GM23248 (cell line): Measurements from ENCODE around the gene NPS. TPM values are rescaled to one million over a fixed set of nuclear protein-coding genes. Genes with fewer than 3 reads are reported as not detected.

ENCODE experiments used
- DNase-seq: peaks from one replicate; pipeline ENCODE4 v3.0.0-alpha.2; 2015
- H2AFZ ChIP-seq: fragments of 200-600 bp; sonication (generic); 2 replicates; pipeline ENCODE4 v1.6.1; 2016; ENCODE audit warnings: antibody characterized with exemption
- H3F3A ChIP-seq: fragments of 200-600 bp; sonication (generic); 2 replicates; pipeline ENCODE4 v1.6.1; 2016; ENCODE audit warnings: mild to moderate bottlenecking, antibody characterized with exemption, mixed run types; ENCODE audit not compliant: insufficient read depth
- H3K27ac ChIP-seq: fragments of 200-600 bp; sonication (generic); 2 replicates; pipeline ENCODE4 v1.5.1; 2016; ENCODE audit warnings: mild to moderate bottlenecking
- H3K27me3 ChIP-seq: fragments of 200-600 bp; sonication (generic); replicated peaks from 2 replicates; pipeline ENCODE4 v1.6.1; 2016; ENCODE audit warnings: mild to moderate bottlenecking; ENCODE audit not compliant: insufficient read depth
- H3K36me3 ChIP-seq: fragments of 200-600 bp; sonication (generic); 2 replicates; pipeline ENCODE4 v1.6.1; 2016; ENCODE audit warnings: low read depth, mild to moderate bottlenecking
- H3K4me1 ChIP-seq: fragments of 200-600 bp; sonication (generic); 2 replicates; pipeline ENCODE4 v1.6.1; 2016; ENCODE audit warnings: mild to moderate bottlenecking; ENCODE audit not compliant: insufficient read depth
- H3K4me2 ChIP-seq: fragments of 200-600 bp; sonication (generic); one replicate; pipeline ENCODE4 v1.6.1; 2016; ENCODE audit warnings: mild to moderate bottlenecking; ENCODE audit not compliant: unreplicated experiment
- H3K4me3 ChIP-seq: fragments of 200-600 bp; sonication (generic); 2 replicates; pipeline ENCODE4 v1.5.1; 2016; ENCODE audit warnings: mild to moderate bottlenecking
- H3K79me2 ChIP-seq: fragments of 200-600 bp; sonication (generic); 2 replicates; pipeline ENCODE4 v1.6.1; 2016; ENCODE audit warnings: mild to moderate bottlenecking; ENCODE audit not compliant: insufficient read depth
- H3K9ac ChIP-seq: fragments of 200-600 bp; sonication (generic); 2 replicates; pipeline ENCODE4 v1.6.1; 2016; ENCODE audit warnings: mild to moderate bottlenecking
- H3K9me2 ChIP-seq: fragments of 200-600 bp; sonication (generic); 2 replicates; pipeline ENCODE4 v1.6.1; 2016; ENCODE audit warnings: mixed run types, mild to moderate bottlenecking, moderate library complexity; ENCODE audit not compliant: insufficient read depth
- H3K9me3 ChIP-seq: fragments of 200-600 bp; sonication (generic); one replicate; pipeline ENCODE4 v1.6.1; 2017; ENCODE audit warnings: low read depth
- H4K20me1 ChIP-seq: fragments of 200-600 bp; sonication (generic); 2 replicates; pipeline ENCODE4 v1.6.0; 2016; ENCODE audit not compliant: insufficient read depth
- EZH2 ChIP-seq: fragments of 200-600 bp; sonication (generic); IDR thresholded peaks from 2 replicates; pipeline ENCODE4 v1.6.1; 2018; ENCODE audit warnings: antibody characterized with exemption, mild to moderate bottlenecking; ENCODE audit not compliant: insufficient read depth, poor library complexity, severe bottlenecking
- EZH2phosphoT487 ChIP-seq: fragments of 200-600 bp; sonication (generic); IDR thresholded peaks from 2 replicates; pipeline ENCODE4 v1.6.1; 2018; ENCODE audit warnings: antibody characterized with exemption, moderate library complexity, mild to moderate bottlenecking, low read depth; ENCODE audit not compliant: insufficient read depth
- whole genome bisulfite sequencing, 2 experiments: methylation state at CpG; one replicate each; pipeline ENCODE4 v1.1.6; 2015 to 2017; ENCODE audit warnings: low lambda C conversion rate in 2 of 2, low coverage in 1 of 2; ENCODE audit errors: missing lambda C conversion rate in 2 of 2; 5-methylcytosine and 5-hydroxymethylcytosine counted together
- in situ Hi-C: fragments of 300-500 bp; cut with MboI; formaldehyde crosslinking; loops from 2 replicates; pipeline ENCODE4 v1.15.0; 2020
- polyA plus RNA-seq: library from polyadenylated mRNA; unstranded; fragments of >200 nt; fragmentation: Nextera tagmentation; extraction: Ambion mirVana; gene quantifications from 2 replicates; pipeline ENCODE4 v1.2.1, GENCODE V29; 2016
- total RNA-seq: library from RNA; depleted of rRNA; stranded (reverse); fragments of >200 nt; shearing (Covaris generic); gene quantifications from 2 replicates; pipeline ENCODE4 v1.2.3, GENCODE V29; 2014

NPS gene
- total and polyA plus RNA-seq, 2 experiments from 2014 or later, result not detected

DNA sequence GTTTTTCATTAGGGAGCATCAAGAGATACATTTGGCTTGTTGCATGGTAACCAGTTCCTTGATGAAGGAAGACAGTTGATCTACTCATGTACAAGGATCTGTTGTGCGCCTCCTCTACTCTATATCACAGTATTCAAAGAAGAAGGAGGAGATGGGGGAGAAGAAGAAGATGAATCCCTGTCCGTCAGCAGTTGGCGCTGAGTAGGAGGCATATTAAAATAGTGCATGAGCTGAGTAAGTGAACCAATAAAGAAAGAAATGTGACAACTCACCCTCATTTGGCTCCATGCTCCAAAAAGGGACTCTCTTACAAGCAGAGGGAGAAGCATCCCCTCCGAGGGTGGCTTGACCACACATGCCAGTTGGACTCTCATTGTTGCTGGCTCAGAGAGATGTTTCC is 20.1 kb downstream of the NPS start:
- H3K4me2 ChIP-seq, result no peak overlapping the region
- no peaks in the 10 kb centered on the region for H3K4me1 ChIP-seq
- H3K9me3 ChIP-seq, result no peaks in the 10 kb centered on the region
- H3K4me3 ChIP-seq, result no peak overlapping the region
- no peak overlapping the region for H3K27ac ChIP-seq
- H3K36me3 ChIP-seq, result no peaks in the 10 kb centered on the region
- 0 out of 2 replicates have a peak, but pooled peaks cover 12% of the 10 kb centered on the region for H3K27me3 ChIP-seq
- no peak for DNase-seq
- no peaks in the 10 kb centered on the region for H3K79me2 ChIP-seq
- H2AFZ ChIP-seq, result no peak overlapping the region
- no peak overlapping the region for H3K9ac ChIP-seq
- in situ Hi-C loops, result no loop called here
- 45 to 61% methylated on average over 4 of the region's 4 CpGs for WGBS, 2 experiments
- TF ChIP-seq EZH2phosphoT487 (no peak), EZH2 (no peak)
- no peaks in the 10 kb centered on the region for H3F3A ChIP-seq
- H4K20me1 ChIP-seq, result no peaks in the 10 kb centered on the region
- H3K9me2 ChIP-seq, result no peaks in the 10 kb centered on the region

DNA sequence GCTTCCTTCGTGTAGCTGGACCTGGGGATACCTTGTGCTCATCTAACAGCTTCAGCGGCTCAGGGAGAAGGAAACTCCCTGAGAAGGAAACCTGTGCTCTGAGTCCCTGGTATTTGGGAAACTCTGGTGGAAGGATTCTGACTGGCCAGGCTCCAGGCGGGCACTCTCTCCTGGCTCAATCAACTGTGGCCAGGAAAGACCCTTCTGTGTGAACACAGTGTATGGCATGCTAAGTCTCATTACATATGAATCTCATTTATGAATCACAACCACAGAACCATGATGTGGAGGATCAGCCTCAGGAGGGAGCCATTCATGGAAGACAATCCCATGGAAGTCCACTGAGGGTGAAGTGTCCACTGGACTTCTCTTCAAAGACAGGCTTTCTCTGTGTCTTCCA is 20.9 kb downstream of the NPS start:
- Histone ChIP-seq H4K20me1 (no peaks in the 10 kb centered on the region), H3K36me3 (no peaks in the 10 kb centered on the region), H3K9me2 (no peaks in the 10 kb centered on the region), H2AFZ (no peak overlapping the region), H3K4me3 (no peak overlapping the region), H3K27me3 (0 out of 2 replicates have a peak, but pooled peaks cover 12% of the 10 kb centered on the region), H3F3A (no peaks in the 10 kb centered on the region), H3K79me2 (no peaks in the 10 kb centered on the region), H3K9me3 (no peaks in the 10 kb centered on the region), H3K27ac (no peak overlapping the region), H3K9ac (no peak overlapping the region), H3K4me2 (no peak overlapping the region), H3K4me1 (no peaks in the 10 kb centered on the region)
- TF ChIP-seq EZH2 (no peak), EZH2phosphoT487 (no peak)
- DNase-seq, result peak; percentile 3
- in situ Hi-C loops, result no loop called here
- WGBS, 2 experiments, result 34 to 42% methylated on average over 3 of the region's 3 CpGs

DNA sequence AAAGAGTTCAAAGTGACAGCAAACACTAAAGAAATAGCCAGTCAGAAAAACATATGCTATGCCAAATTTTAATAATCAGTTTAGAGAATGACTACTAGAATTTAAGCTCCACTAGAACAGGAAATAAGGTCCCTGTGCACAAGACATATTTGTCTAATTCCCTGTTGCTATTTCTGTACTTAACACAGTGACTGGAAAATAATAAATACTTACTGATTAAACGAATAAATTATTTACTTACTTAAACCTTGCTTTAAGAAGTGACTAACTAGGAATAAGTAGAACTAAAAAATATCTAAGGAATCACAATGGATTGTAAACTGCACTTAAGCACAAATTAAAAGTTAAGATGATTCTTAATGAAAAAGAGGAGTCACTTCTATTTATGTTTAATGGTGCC is 22.3 kb downstream of the NPS start:
- no peaks in the 10 kb centered on the region for H3K79me2 ChIP-seq
- no peaks in the 10 kb centered on the region for H3K36me3 ChIP-seq
- H3F3A ChIP-seq, result no peaks in the 10 kb centered on the region
- H3K27ac ChIP-seq, result no peak overlapping the region
- no peaks in the 10 kb centered on the region for H3K4me1 ChIP-seq
- in situ Hi-C loops, result no loop called here
- 3 to 5% methylated on average over 1 of the region's 1 CpG for WGBS, 2 experiments
- H3K9ac ChIP-seq, result no peak overlapping the region
- TF ChIP-seq EZH2 (no peak), EZH2phosphoT487 (no peak)
- no peak overlapping the region for H3K4me3 ChIP-seq
- no peaks in the 10 kb centered on the region for H3K9me3 ChIP-seq
- H3K9me2 ChIP-seq, result no peaks in the 10 kb centered on the region
- no peak for DNase-seq
- no peak overlapping the region for H3K4me2 ChIP-seq
- H3K27me3 ChIP-seq, result 0 out of 2 replicates have a peak, but pooled peaks cover 12% of the 10 kb centered on the region
- H4K20me1 ChIP-seq, result no peaks in the 10 kb centered on the region
- H2AFZ ChIP-seq, result no peak overlapping the region

DNA sequence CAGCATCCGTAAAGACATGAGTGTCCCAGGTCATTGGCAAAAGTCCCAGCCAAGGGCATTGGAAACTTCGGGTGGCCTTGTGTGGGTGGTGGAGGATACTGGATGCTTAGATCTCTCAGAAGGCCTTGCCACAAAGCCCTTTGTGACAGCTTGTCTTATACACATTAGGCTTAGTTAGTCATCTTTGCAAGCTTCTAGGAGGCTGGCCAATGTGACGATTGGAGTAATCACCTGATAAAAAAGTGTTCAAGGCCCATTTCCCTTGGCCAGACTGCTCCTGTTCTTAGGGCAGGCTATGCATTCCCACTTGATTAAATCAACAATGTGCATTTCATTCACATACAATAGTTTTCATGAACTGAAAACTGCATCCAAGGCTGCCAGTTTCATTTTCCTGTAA is 26.9 kb downstream of the NPS start:
- H3K27me3 ChIP-seq, result no peaks in the 10 kb centered on the region; the same call in 1 of the 2 replicates
- DNase-seq, result no peak
- no peak overlapping the region for H2AFZ ChIP-seq
- H3K9me2 ChIP-seq, result no peaks in the 10 kb centered on the region
- H4K20me1 ChIP-seq, result no peaks in the 10 kb centered on the region
- H3K9me3 ChIP-seq, result no peaks in the 10 kb centered on the region
- no peak overlapping the region for H3K9ac ChIP-seq
- TF ChIP-seq EZH2 (no peak), EZH2phosphoT487 (no peak)
- no peaks in the 10 kb centered on the region for H3F3A ChIP-seq
- WGBS, 2 experiments, result 25 to 35% methylated on average over 3 of the region's 3 CpGs
- in situ Hi-C loops, result no loop called here
- no peaks in the 10 kb centered on the region for H3K79me2 ChIP-seq
- H3K36me3 ChIP-seq, result no peaks in the 10 kb centered on the region
- H3K4me1 ChIP-seq, result no peaks in the 10 kb centered on the region
- no peak overlapping the region for H3K4me2 ChIP-seq
- H3K4me3 ChIP-seq, result no peak overlapping the region
- no peak overlapping the region for H3K27ac ChIP-seq

DNA sequence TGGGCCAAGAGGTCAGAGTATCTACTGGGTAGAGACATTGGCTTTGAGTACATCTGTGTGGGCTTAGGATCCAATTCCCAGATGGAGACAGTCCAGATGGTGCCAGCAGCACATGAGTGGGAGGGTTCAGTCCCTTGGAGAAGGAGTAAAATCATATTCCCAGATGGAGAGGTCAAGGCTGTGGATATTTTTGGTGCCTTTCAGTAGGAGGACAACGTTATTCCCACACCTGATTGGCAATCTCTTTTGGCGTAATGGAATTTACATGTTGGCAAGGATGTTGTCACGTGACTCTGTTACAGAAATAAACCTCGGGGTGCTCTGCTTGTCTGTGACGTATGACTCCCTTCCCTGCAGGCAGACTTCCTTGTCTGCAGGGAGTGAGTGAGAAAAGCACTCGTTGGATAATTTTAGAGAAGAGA is 27.6 kb downstream of the NPS start:
- in situ Hi-C loops, result no loop called here
- H2AFZ ChIP-seq, result no peak overlapping the region
- no peaks in the 10 kb centered on the region for H3K79me2 ChIP-seq
- no peaks in the 10 kb centered on the region for H3K4me1 ChIP-seq
- H3K9me2 ChIP-seq, result no peaks in the 10 kb centered on the region
- H3K27me3 ChIP-seq, result no peaks in the 10 kb centered on the region; the same call in 1 of the 2 replicates
- no peak overlapping the region for H3K4me2 ChIP-seq
- no peaks in the 10 kb centered on the region for H3K9me3 ChIP-seq
- H3K4me3 ChIP-seq, result no peak overlapping the region
- H3K36me3 ChIP-seq, result no peaks in the 10 kb centered on the region
- TF ChIP-seq EZH2phosphoT487 (no peak), EZH2 (no peak)
- H3K9ac ChIP-seq, result no peak overlapping the region
- no peak for DNase-seq
- H4K20me1 ChIP-seq, result no peaks in the 10 kb centered on the region
- 19 to 21% methylated on average over 6 of the region's 6 CpGs for WGBS, 2 experiments
- no peaks in the 10 kb centered on the region for H3F3A ChIP-seq
- H3K27ac ChIP-seq, result no peak overlapping the region
